LoVo (cell line): ENCODE data around the gene SPOCD1.
A peak's percentile ranks its signal among the peaks of the same experiment; 100 is the strongest.

Experiments used
- DNase-seq: peaks from one replicate; pipeline ENCODE4 v3.0.0-alpha.2; 2016; ENCODE audit warnings: low spot score

Gene SPOCD1

GRCh38 chr1:31815752-31816500, at the start of gene SPOCD1:
Gene SPOCD1 (minus strand): TSS chr1:31816022. CDS start chr1:31815333, 689 bp downstream.
- peak; percentile 74 for DNase-seq

GRCh38 chr1:31862071-31862470, 46.2 kb upstream of the SPOCD1 start:
- DNase-seq: no peak

- DNase-seq: no peak
Observed at GRCh38 chr1:31861346-31861745, 45.5 kb upstream of the SPOCD1 start.

- DNase-seq: no peak
Observed at GRCh38 chr1:31860581-31860980, 44.8 kb upstream of the SPOCD1 start.

- DNase-seq: no peak
Observed at GRCh38 chr1:31859719-31860118, 43.9 kb upstream of the SPOCD1 start.

GRCh38 chr1:31859044-31859443, 43.2 kb upstream of the SPOCD1 start:
- no peak for DNase-seq

GRCh38 chr1:31857863-31858262, 42.0 kb upstream of the SPOCD1 start:
- DNase-seq: no peak

- DNase-seq: no peak
Observed at GRCh38 chr1:31856140-31856539, 40.3 kb upstream of the SPOCD1 start.

GRCh38 chr1:31855038-31855845, 39.4 kb upstream of the SPOCD1 start:
- DNase-seq: peak; percentile 39

- DNase-seq: no peak
Observed at GRCh38 chr1:31849653-31850052, 33.8 kb upstream of the SPOCD1 start.

- no peak for DNase-seq
Observed at GRCh38 chr1:31848381-31848897, 32.6 kb upstream of the SPOCD1 start.

GRCh38 chr1:31846484-31846883, 30.7 kb upstream of the SPOCD1 start:
- no peak for DNase-seq

- DNase-seq: peak; percentile 9
Observed at GRCh38 chr1:31843506-31843905, 27.7 kb upstream of the SPOCD1 start.

GRCh38 chr1:31839662-31840343, 24.0 kb upstream of the SPOCD1 start:
- DNase-seq: no peak

- DNase-seq: no peak
Observed at GRCh38 chr1:31837451-31838158, 21.8 kb upstream of the SPOCD1 start.

- DNase-seq: no peak
Observed at GRCh38 chr1:31836638-31837037, 20.8 kb upstream of the SPOCD1 start.

GRCh38 chr1:31835415-31835814, 19.6 kb upstream of the SPOCD1 start:
- no peak for DNase-seq

- no peak for DNase-seq
Observed at GRCh38 chr1:31834501-31834900, 18.7 kb upstream of the SPOCD1 start.

- DNase-seq: no peak
Observed at GRCh38 chr1:31831397-31832378, 15.9 kb upstream of the SPOCD1 start.

GRCh38 chr1:31830511-31830910, 14.7 kb upstream of the SPOCD1 start:
- no peak for DNase-seq

GRCh38 chr1:31830065-31830464, 14.2 kb upstream of the SPOCD1 start:
- DNase-seq: no peak
